GM12874 (cell line): ENCODE measurements around the gene CROT.

ENCODE experiments used
- TF ChIP-seq, protein P1 (sequence below): IDR thresholded peaks from 2 replicates; pipeline ENCODE4 v1.5.1; 2011; ENCODE audit warnings: low read depth, mild to moderate bottlenecking, control low read depth, low read length, moderate library complexity; ENCODE audit not compliant: insufficient read depth

CROT gene

DNA sequence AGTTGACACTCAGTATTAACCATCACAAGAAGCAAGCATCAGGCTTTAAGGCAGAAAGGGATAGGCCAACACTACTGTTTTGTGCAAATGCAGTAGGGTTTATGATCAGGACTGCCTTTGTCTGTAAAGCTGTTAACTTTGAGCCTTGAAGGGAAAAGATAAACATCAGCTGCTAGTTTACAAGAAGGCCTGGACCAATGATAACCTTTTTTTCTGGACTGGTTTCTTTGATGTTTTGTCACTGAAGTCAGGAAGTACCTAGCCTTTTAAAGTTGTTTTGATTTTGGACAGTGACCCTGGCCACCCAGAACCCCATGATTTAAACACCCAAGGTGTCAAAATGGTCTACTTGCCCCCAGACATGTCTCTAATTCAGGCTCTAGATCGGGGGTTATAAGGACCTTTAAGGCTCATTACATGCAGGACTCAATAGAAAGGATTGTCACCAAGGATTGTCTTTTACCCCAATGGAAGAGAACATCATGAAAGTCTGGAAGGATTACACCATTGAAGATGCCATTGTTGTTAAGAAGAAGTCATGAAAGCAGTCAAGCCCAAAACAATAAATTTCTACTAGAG lies 50.1 kb downstream of the CROT start:
- TF ChIP-seq, protein P1, sequence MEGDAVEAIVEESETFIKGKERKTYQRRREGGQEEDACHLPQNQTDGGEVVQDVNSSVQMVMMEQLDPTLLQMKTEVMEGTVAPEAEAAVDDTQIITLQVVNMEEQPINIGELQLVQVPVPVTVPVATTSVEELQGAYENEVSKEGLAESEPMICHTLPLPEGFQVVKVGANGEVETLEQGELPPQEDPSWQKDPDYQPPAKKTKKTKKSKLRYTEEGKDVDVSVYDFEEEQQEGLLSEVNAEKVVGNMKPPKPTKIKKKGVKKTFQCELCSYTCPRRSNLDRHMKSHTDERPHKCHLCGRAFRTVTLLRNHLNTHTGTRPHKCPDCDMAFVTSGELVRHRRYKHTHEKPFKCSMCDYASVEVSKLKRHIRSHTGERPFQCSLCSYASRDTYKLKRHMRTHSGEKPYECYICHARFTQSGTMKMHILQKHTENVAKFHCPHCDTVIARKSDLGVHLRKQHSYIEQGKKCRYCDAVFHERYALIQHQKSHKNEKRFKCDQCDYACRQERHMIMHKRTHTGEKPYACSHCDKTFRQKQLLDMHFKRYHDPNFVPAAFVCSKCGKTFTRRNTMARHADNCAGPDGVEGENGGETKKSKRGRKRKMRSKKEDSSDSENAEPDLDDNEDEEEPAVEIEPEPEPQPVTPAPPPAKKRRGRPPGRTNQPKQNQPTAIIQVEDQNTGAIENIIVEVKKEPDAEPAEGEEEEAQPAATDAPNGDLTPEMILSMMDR = no peak

DNA sequence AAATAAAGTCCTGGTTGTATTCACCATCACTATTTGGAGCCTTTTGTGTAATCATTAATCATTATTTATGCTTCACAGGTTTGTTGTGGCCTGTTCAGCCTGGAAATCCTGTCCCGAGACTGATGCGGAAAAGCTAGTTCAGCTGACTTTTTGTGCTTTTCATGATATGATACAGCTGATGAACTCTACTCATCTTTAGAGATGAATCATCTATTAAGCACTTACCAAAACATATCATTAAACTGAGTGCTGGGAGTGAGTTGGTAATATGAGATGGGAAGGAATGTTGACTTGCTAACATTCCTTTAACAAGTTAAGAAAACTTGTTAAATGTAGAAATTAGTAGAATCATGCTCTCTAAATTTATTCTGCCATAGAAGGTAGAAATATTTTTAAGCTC lies 53.0 kb downstream of the CROT start:
- TF ChIP-seq, protein P1 = no peak

DNA sequence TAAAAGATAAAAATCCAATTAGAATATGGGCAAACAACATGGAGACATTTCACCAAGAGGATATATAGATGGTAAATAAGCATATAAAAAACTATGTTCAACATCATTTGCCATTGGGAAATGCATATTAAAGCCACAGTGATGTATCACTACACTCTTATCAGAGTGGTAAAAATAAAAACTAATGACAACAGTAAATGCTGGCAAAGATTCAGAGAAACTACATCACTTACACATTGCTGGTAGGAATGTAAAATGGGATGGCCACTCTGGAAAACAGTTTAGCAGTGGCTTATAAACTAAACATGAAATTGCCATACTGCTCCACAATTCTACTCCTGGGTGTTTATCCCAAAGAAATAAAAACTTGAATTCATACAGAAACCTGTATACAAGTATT lies 59.2 kb downstream of the CROT start:
- TF ChIP-seq, protein P1 = no peak

DNA sequence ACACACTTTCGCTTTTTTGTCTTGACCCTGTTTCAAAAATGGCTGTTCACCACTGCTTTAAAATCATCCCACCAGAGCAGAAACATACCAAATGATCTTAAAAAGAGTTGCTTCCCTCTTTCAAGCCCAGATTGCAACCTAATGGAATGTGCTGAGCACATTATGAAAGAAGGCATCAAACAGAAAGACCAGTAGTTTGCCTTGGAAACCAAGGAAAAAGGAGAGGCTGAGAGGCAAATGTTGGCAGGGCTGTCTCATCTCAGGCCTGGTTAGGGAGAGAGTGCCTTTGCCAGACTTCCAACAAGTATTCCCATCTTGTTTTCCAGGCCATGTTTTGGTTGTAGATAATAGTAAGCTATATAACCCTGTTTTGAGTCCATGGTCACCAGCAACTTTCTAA lies 65.7 kb downstream of the CROT start:
- TF ChIP-seq, protein P1 = no peak

DNA sequence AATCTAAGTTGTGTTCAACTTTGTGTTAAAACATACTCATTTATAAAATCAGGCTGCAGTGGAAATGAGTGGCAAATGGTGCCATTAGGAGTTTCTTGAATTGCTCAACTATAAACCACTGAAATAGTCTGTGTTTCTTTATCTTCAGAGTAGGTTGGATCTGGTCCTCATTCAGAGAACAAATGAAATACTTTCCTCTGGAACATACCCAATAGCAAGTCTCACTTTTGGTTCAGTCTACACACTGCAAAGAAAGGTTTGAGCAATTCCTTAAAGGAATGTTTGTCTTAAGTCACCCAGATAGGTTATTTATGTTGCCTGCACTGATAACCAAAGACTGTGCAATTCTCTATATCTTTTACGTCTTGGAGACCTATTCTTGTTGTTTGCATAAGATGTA lies 67.6 kb downstream of the CROT start:
- TF ChIP-seq, protein P1 = no peak

DNA sequence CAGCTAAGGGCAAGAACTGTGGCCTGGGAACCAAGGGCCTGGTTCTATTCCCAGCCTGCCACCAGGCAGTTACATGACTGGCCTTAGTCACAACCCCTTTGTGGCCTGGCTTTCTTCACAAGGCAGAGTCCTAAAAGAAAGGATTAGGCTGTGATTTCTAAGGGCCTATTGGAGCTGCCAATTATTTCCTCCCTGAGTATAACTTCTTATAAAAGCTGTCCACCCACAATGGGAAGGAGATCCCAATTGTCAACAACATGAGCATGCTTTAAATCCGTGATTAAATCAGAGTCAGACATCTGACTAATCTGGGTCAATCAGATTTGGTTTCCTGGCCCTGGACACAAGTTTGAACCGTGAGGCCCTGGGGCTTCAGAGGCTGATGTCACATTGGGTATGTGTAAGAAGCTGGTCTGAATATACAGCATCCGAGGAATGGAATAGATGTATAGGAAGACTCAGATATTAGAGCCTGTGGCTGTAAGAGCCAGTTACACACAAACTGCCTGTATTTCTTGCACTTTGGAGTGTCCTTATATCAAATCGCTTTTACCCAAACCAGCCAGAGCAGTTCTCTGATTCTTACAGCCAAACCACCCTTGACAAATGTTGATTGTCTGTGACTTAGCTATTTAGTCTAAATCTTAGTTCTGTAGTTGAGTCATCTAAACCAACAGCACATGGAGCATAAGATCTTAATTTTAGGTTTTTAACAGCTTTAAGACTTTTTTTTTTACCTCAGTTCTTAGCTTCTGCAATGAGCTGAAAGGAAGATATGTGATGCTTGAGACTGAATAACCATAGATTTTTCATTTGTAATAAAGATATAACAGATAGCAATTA lies 68.7 kb downstream of the CROT start:
- TF ChIP-seq, protein P1 = no peak

DNA sequence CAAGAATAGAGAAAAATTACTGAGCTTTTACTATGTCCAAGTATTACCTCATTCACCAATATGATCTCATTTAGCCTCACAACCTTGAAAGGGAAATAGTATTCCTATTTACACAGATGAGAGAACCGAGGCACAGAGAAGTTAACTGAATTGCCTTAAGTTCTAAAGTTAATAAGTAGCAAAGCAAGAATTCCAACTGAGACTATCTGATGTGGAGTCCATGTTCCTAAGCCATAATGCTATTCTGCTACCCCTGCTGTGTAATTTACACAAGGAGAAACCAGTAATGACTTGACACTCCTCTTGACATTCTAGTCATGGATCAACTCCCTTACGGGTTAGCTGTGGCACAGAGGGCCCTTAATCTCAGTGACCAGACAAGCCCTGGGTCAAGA lies 69.3 kb downstream of the CROT start:
- TF ChIP-seq, protein P1 = no peak
